Activated T-helper 17 cell treated with anti-CD3 and anti-CD28 coated beads, Interleukin-2, amount 50 U/mL, for 72 hours (primary cell): ENCODE data around the gene CDC73. TPM values are rescaled to one million over a fixed set of nuclear protein-coding genes. Genes with fewer than 3 reads are reported as not detected.
"Not testable (repeated sequence)": the region's sequence is repeated elsewhere in the genome, so short reads cannot be mapped to it uniquely, and the experiment has no call there.

Experiments used
- ATAC-seq: fragments of 150-1000 bp; cut with Tn5 transposase; replicated peaks from 2 replicates; pipeline ENCODE4 v1.10.0; 2021; ENCODE audit warnings: mild to moderate bottlenecking, moderate library complexity
- H3K27ac Mint-ChIP-seq: one replicate; pipeline ENCODE4 v1.8.0; 2022; ENCODE audit warnings: mixed read lengths
- H3K27me3 Mint-ChIP-seq: one replicate; pipeline ENCODE4 v1.8.0; 2022; ENCODE audit warnings: mixed read lengths
- H3K36me3 Mint-ChIP-seq: one replicate; pipeline ENCODE4 v1.8.0; 2022; ENCODE audit warnings: low read depth, mild to moderate bottlenecking, mixed read lengths
- H3K4me1 Mint-ChIP-seq: one replicate; pipeline ENCODE4 v1.8.0; 2022; ENCODE audit warnings: mixed read lengths
- H3K4me3 Mint-ChIP-seq: one replicate; pipeline ENCODE4 v1.8.0; 2022; ENCODE audit warnings: mild to moderate bottlenecking, mixed read lengths
- H3K9me3 Mint-ChIP-seq: one replicate; pipeline ENCODE4 v1.8.0; 2022; ENCODE audit warnings: mixed read lengths
- total RNA-seq, 2 donors: library from RNA; stranded (reverse); gene quantifications; one replicate each; pipeline ENCODE4 v1.2.3, GENCODE V29; 2022

CDC73 gene
- total RNA-seq, 2 donors from 2014 or later = 62.7 to 66.0 TPM

GRCh38 chr1:193105821-193106177 lies 16.0 kb upstream of the CDC73 start:
- H3K9me3 Mint-ChIP-seq = no peaks in the 10 kb centered on the region
- H3K27ac Mint-ChIP-seq = peak overlapping the region; percentile 57
- H3K27me3 Mint-ChIP-seq = no peaks in the 10 kb centered on the region
- no peak for ATAC-seq
- peaks cover under 1% of the 10 kb centered on the region for H3K36me3 Mint-ChIP-seq
- H3K4me1 Mint-ChIP-seq = peaks cover 10% of the 10 kb centered on the region
- H3K4me3 Mint-ChIP-seq = peak overlapping the region; percentile 86

GRCh38 chr1:193108471-193108870 lies 13.4 kb upstream of the CDC73 start:
- Mint-ChIP-seq H3K4me1 (peaks cover 2% of the 10 kb centered on the region), H3K27ac (no peak overlapping the region), H3K36me3 (no peaks in the 10 kb centered on the region), H3K27me3 (no peaks in the 10 kb centered on the region), H3K9me3 (no peaks in the 10 kb centered on the region), H3K4me3 (no peak overlapping the region)
- ATAC-seq = no peak

GRCh38 chr1:193109619-193110018 lies 12.2 kb upstream of the CDC73 start:
- Mint-ChIP-seq H3K4me3 (no peak overlapping the region), H3K27ac (no peak overlapping the region), H3K36me3 (no peaks in the 10 kb centered on the region), H3K4me1 (no peaks in the 10 kb centered on the region), H3K27me3 (no peaks in the 10 kb centered on the region), H3K9me3 (no peaks in the 10 kb centered on the region)
- ATAC-seq = no peak

GRCh38 chr1:193110246-193110645 lies 11.6 kb upstream of the CDC73 start:
- no peaks in the 10 kb centered on the region for H3K9me3 Mint-ChIP-seq
- H3K4me1 Mint-ChIP-seq = no peaks in the 10 kb centered on the region
- ATAC-seq = no peak
- H3K4me3 Mint-ChIP-seq = no peak overlapping the region
- H3K36me3 Mint-ChIP-seq = no peaks in the 10 kb centered on the region
- H3K27ac Mint-ChIP-seq = no peak overlapping the region
- no peaks in the 10 kb centered on the region for H3K27me3 Mint-ChIP-seq

- H3K9me3 Mint-ChIP-seq = no peaks in the 10 kb centered on the region
These were observed 11.0 kb upstream of the CDC73 start for GRCh38 chr1:193110864-193111263.

GRCh38 chr1:193111641-193112090 lies 10.2 kb upstream of the CDC73 start:
- no peaks in the 10 kb centered on the region for H3K9me3 Mint-ChIP-seq
- no peaks in the 10 kb centered on the region for H3K36me3 Mint-ChIP-seq
- no peak for ATAC-seq
- no peak overlapping the region for H3K27ac Mint-ChIP-seq
- H3K4me3 Mint-ChIP-seq = no peak overlapping the region
- H3K4me1 Mint-ChIP-seq = no peaks in the 10 kb centered on the region
- H3K27me3 Mint-ChIP-seq = no peaks in the 10 kb centered on the region

More at GRCh38 chr1:193110864-193111263, 11.0 kb upstream of the CDC73 start:
- Mint-ChIP-seq H3K4me1 (no peaks in the 10 kb centered on the region), H3K27ac (no peak overlapping the region), H3K27me3 (no peaks in the 10 kb centered on the region), H3K4me3 (no peak overlapping the region), H3K36me3 (no peaks in the 10 kb centered on the region)
- no peak for ATAC-seq

GRCh38 chr1:193113258-193113991 lies 8.4 kb upstream of the CDC73 start:
- no peaks in the 10 kb centered on the region for H3K9me3 Mint-ChIP-seq
- H3K4me1 Mint-ChIP-seq = no peaks in the 10 kb centered on the region
- no peak overlapping the region for H3K4me3 Mint-ChIP-seq
- H3K36me3 Mint-ChIP-seq = no peaks in the 10 kb centered on the region
- no peak overlapping the region for H3K27ac Mint-ChIP-seq
- H3K27me3 Mint-ChIP-seq = no peaks in the 10 kb centered on the region
- ATAC-seq = no peak

- Mint-ChIP-seq H3K4me1 (no peaks in the 10 kb centered on the region), H3K9me3 (no peaks in the 10 kb centered on the region), H3K36me3 (no peaks in the 10 kb centered on the region), H3K27me3 (no peaks in the 10 kb centered on the region), H3K4me3 (no peak overlapping the region), H3K27ac (no peak overlapping the region)
- no peak for ATAC-seq
These were observed 7.9 kb upstream of the CDC73 start for GRCh38 chr1:193113992-193114332.

GRCh38 chr1:193114485-193115095 lies 7.2 kb upstream of the CDC73 start:
- Mint-ChIP-seq H3K4me1 (no peaks in the 10 kb centered on the region), H3K9me3 (no peaks in the 10 kb centered on the region), H3K4me3 (no peak overlapping the region), H3K36me3 (no peaks in the 10 kb centered on the region), H3K27me3 (no peaks in the 10 kb centered on the region), H3K27ac (no peak overlapping the region)
- no peak for ATAC-seq

- Mint-ChIP-seq H3K36me3 (no peaks in the 10 kb centered on the region), H3K4me1 (no peaks in the 10 kb centered on the region), H3K4me3 (no peak overlapping the region), H3K27me3 (no peaks in the 10 kb centered on the region), H3K27ac (no peak overlapping the region), H3K9me3 (no peaks in the 10 kb centered on the region)
- ATAC-seq = no peak
These were observed 6.1 kb upstream of the CDC73 start for GRCh38 chr1:193115629-193116227.

GRCh38 chr1:193117167-193117566 lies 4.7 kb upstream of the CDC73 start:
- not testable (repeated sequence) for H3K36me3 Mint-ChIP-seq, H3K4me1 Mint-ChIP-seq, H3K4me3 Mint-ChIP-seq, ATAC-seq, H3K27me3 Mint-ChIP-seq, H3K9me3 Mint-ChIP-seq, H3K27ac Mint-ChIP-seq

GRCh38 chr1:193118194-193118593 lies 3.6 kb upstream of the CDC73 start:
- no peaks in the 10 kb centered on the region for H3K9me3 Mint-ChIP-seq
- no peak overlapping the region for H3K27ac Mint-ChIP-seq
- H3K4me1 Mint-ChIP-seq = no peaks in the 10 kb centered on the region
- H3K27me3 Mint-ChIP-seq = no peaks in the 10 kb centered on the region
- H3K4me3 Mint-ChIP-seq = no peak overlapping the region
- H3K36me3 Mint-ChIP-seq = peaks cover 16% of the 10 kb centered on the region
- ATAC-seq = no peak

- peak overlapping the region; percentile 10 for H3K4me3 Mint-ChIP-seq
- H3K9me3 Mint-ChIP-seq = no peaks in the 10 kb centered on the region
- no peak overlapping the region for H3K27ac Mint-ChIP-seq
- H3K36me3 Mint-ChIP-seq = peaks cover 25% of the 10 kb centered on the region
- peaks cover 7% of the 10 kb centered on the region for H3K4me1 Mint-ChIP-seq
- no peak for ATAC-seq
- H3K27me3 Mint-ChIP-seq = no peaks in the 10 kb centered on the region
These were observed 2.8 kb upstream of the CDC73 start for GRCh38 chr1:193118803-193119730.

- H3K4me3 Mint-ChIP-seq = peak overlapping the region; percentile 93
- H3K27me3 Mint-ChIP-seq = no peaks in the 10 kb centered on the region
- peaks cover 16% of the 10 kb centered on the region for H3K4me1 Mint-ChIP-seq
- peaks cover 41% of the 10 kb centered on the region for H3K36me3 Mint-ChIP-seq
- H3K9me3 Mint-ChIP-seq = no peaks in the 10 kb centered on the region
- H3K27ac Mint-ChIP-seq = peak overlapping the region; percentile 90
- no peak for ATAC-seq
These were observed 1.1 kb upstream of the CDC73 start for GRCh38 chr1:193120604-193121166.
